ENCODE measurements around the gene SAG.

The SAG gene

GRCh38 chr2:233289648-233290047, 18.0 kb upstream of the SAG start:
- no peak for DNase-seq

- no peak for DNase-seq
Observed at GRCh38 chr2:233290051-233290845, 17.4 kb upstream of the SAG start.

- DNase-seq = no peak
Observed at GRCh38 chr2:233295891-233296290, 11.7 kb upstream of the SAG start.

- no peak for DNase-seq
Observed at GRCh38 chr2:233297076-233297475, 10.5 kb upstream of the SAG start.

- DNase-seq = no peak
Observed at GRCh38 chr2:233300401-233300800, 7.2 kb upstream of the SAG start.

- DNase-seq = no peak
Observed at GRCh38 chr2:233301248-233301647, 6.4 kb upstream of the SAG start.

- DNase-seq = no peak
Observed at GRCh38 chr2:233301811-233302210, 5.8 kb upstream of the SAG start.

- DNase-seq = no peak
Observed at GRCh38 chr2:233303252-233303651, 4.4 kb upstream of the SAG start.

- no peak for DNase-seq
Observed at GRCh38 chr2:233311241-233311926, 3.8 kb downstream of the SAG start.

- DNase-seq = no peak
Observed at GRCh38 chr2:233312874-233313273, 5.3 kb downstream of the SAG start.

- DNase-seq = no peak
Observed at GRCh38 chr2:233314180-233314925, 6.7 kb downstream of the SAG start.

- no peak for DNase-seq
Observed at GRCh38 chr2:233317196-233317943, 9.8 kb downstream of the SAG start.

GRCh38 chr2:233319256-233319655, 11.6 kb downstream of the SAG start:
- no peak for DNase-seq

GRCh38 chr2:233320470-233320869, 12.9 kb downstream of the SAG start:
- no peak for DNase-seq

GRCh38 chr2:233321166-233321565, 13.6 kb downstream of the SAG start:
- no peak for DNase-seq

- no peak for DNase-seq
Observed at GRCh38 chr2:233323851-233324250, 16.2 kb downstream of the SAG start.

- DNase-seq = no peak
Observed at GRCh38 chr2:233325256-233325655, 17.6 kb downstream of the SAG start.

GRCh38 chr2:233325814-233326213, 18.2 kb downstream of the SAG start:
- DNase-seq = no peak

GRCh38 chr2:233326500-233326899, 18.9 kb downstream of the SAG start:
- DNase-seq = no peak

GRCh38 chr2:233328922-233329321, 21.3 kb downstream of the SAG start:
- no peak for DNase-seq

GRCh38 chr2:233329489-233330135, 22.0 kb downstream of the SAG start:
- no peak for DNase-seq

- DNase-seq = no peak
Observed at GRCh38 chr2:233331536-233331935, 23.9 kb downstream of the SAG start.

GRCh38 chr2:233332125-233332524, 24.5 kb downstream of the SAG start:
- DNase-seq = no peak
